ENCODE measurements around the gene DNAH2.

DNA sequence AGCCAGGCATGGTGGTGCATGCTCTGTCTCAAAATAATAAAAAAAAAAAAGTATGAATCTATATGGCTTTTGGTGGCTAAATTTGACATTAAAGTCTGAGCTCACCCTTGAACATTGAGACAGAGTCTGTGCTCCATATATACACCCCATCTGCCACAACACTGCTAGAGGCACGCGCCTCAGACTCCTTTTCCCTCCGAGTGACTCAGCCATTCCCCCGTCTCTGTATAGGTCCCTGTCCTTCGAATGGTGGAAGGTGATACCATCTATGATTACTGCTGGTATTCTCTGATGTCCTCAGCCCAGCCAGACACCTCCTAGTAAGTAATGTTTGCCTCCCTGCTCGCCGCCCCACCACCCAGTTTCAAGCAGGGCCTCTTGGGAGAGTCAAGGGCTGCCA is 17.0 kb upstream of the DNAH2 start:
- TF ChIP-seq, protein P1, sequence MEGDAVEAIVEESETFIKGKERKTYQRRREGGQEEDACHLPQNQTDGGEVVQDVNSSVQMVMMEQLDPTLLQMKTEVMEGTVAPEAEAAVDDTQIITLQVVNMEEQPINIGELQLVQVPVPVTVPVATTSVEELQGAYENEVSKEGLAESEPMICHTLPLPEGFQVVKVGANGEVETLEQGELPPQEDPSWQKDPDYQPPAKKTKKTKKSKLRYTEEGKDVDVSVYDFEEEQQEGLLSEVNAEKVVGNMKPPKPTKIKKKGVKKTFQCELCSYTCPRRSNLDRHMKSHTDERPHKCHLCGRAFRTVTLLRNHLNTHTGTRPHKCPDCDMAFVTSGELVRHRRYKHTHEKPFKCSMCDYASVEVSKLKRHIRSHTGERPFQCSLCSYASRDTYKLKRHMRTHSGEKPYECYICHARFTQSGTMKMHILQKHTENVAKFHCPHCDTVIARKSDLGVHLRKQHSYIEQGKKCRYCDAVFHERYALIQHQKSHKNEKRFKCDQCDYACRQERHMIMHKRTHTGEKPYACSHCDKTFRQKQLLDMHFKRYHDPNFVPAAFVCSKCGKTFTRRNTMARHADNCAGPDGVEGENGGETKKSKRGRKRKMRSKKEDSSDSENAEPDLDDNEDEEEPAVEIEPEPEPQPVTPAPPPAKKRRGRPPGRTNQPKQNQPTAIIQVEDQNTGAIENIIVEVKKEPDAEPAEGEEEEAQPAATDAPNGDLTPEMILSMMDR (IDR thresholded peaks at IDR 0.05), result no peak
- no peak for TF ChIP-seq POLR2A (IDR thresholded peaks at IDR 0.05)
- TF ChIP-seq POLR2AphosphoS5 (IDR thresholded peaks at IDR 0.05), result no peak
